Ishikawa (cell line): ENCODE results near the gene CBARP.
A peak's percentile ranks its signal among the peaks of the same experiment; 100 is the strongest.

Experiments used
- CEBPB ChIP-seq: IDR thresholded peaks from 2 replicates; pipeline ENCODE4 v1.6.1; 2012
- CREB1 ChIP-seq: IDR thresholded peaks from 2 replicates; pipeline ENCODE4 v1.6.1; 2012; ENCODE audit warnings: low read depth
- EGR1 ChIP-seq: IDR thresholded peaks from 2 replicates; pipeline ENCODE4 v1.6.1; 2012
- EP300 ChIP-seq: IDR thresholded peaks from 2 replicates; pipeline ENCODE4 v1.6.1; 2012; ENCODE audit warnings: borderline replicate concordance
- FOXM1 ChIP-seq: IDR thresholded peaks from 2 replicates; pipeline ENCODE4 v1.6.1; 2012; ENCODE audit warnings: low read depth, borderline replicate concordance
- MAX ChIP-seq: IDR thresholded peaks from 2 replicates; pipeline ENCODE4 v1.6.1; 2012
- NFIC ChIP-seq: IDR thresholded peaks from 2 replicates; pipeline ENCODE4 v1.6.1; 2012
- RAD21 ChIP-seq: IDR thresholded peaks from 2 replicates; pipeline ENCODE4 v1.6.1; 2012; ENCODE audit warnings: low read depth
- REST ChIP-seq: IDR thresholded peaks from 2 replicates; pipeline ENCODE4 v1.6.1; 2012; ENCODE audit warnings: low read depth, mild to moderate bottlenecking
- TAF1 ChIP-seq: IDR thresholded peaks from 2 replicates; pipeline ENCODE4 v1.6.1; 2012; ENCODE audit warnings: low read depth, mild to moderate bottlenecking
- TCF12 ChIP-seq: IDR thresholded peaks from 2 replicates; pipeline ENCODE4 v1.6.1; 2012; ENCODE audit warnings: low read depth
- TEAD4 ChIP-seq: IDR thresholded peaks from 2 replicates; pipeline ENCODE4 v1.6.1; 2012
- USF1 ChIP-seq: IDR thresholded peaks from 2 replicates; pipeline ENCODE4 v1.6.1; 2012
- YY1 ChIP-seq: IDR thresholded peaks from 2 replicates; pipeline ENCODE4 v1.6.1; 2012; ENCODE audit warnings: low read depth
- ZBTB7A ChIP-seq: IDR thresholded peaks from 2 replicates; pipeline ENCODE4 v1.6.1; 2012; ENCODE audit warnings: low read depth

Gene CBARP

GRCh38 chr19:1271528-1272422 is 34.0 kb upstream of the CBARP start:
- TF ChIP-seq CREB1 (no peak), CEBPB (no peak), EP300 (no peak)

- TF ChIP-seq EGR1: no peak
- no peak for TF ChIP-seq MAX
- no peak for TF ChIP-seq YY1
- TF ChIP-seq NFIC: no peak
- TF ChIP-seq REST: no peak
- no peak for TF ChIP-seq TEAD4
- TF ChIP-seq ZBTB7A: no peak
- no peak for TF ChIP-seq CREB1
- TF ChIP-seq TAF1: no peak
- no peak for TF ChIP-seq EP300
- TF ChIP-seq RAD21: no peak
- no peak for TF ChIP-seq TCF12
- TF ChIP-seq USF1: no peak
- no peak for TF ChIP-seq FOXM1
These were observed 33.2 kb upstream of the CBARP start for GRCh38 chr19:1270854-1271527.

- no peak for TF ChIP-seq FOXM1
- TF ChIP-seq MAX: no peak
- TF ChIP-seq RAD21: no peak
- 0 out of 2 replicates have a peak, but pooled peaks have one; percentile 19 for TF ChIP-seq ZBTB7A
- no peak for TF ChIP-seq EGR1
- TF ChIP-seq YY1: no peak
- TF ChIP-seq REST: no peak
- TF ChIP-seq TEAD4: no peak; the same call in 1 of the 2 replicates
- TF ChIP-seq CEBPB: no peak
- peak; percentile 15; the same call in 1 of the 2 replicates for TF ChIP-seq USF1
- no peak for TF ChIP-seq TAF1
- no peak for TF ChIP-seq CREB1
- peak; percentile 64; the same call in 1 of the 2 replicates for TF ChIP-seq TCF12
- TF ChIP-seq EP300: no peak
- 0 out of 2 replicates have a peak, but pooled peaks have one; percentile 4 for TF ChIP-seq NFIC
These were observed 32.5 kb upstream of the CBARP start for GRCh38 chr19:1270213-1270853.

GRCh38 chr19:1269478-1270212 is 31.8 kb upstream of the CBARP start:
- TF ChIP-seq EGR1: peak; percentile 71
- TF ChIP-seq EP300: 0 out of 2 replicates have a peak, but pooled peaks have one; percentile 9
- TF ChIP-seq CEBPB: no peak
- TF ChIP-seq MAX: peak; percentile 89
- no peak; the same call in 1 of the 2 replicates for TF ChIP-seq TCF12
- no peak; the same call in 1 of the 2 replicates for TF ChIP-seq REST
- no peak; the same call in 1 of the 2 replicates for TF ChIP-seq CREB1
- TF ChIP-seq YY1: peak; percentile 97
- TF ChIP-seq RAD21: peak; percentile 15; the same call in 1 of the 2 replicates
- peak; percentile 87 for TF ChIP-seq USF1
- peak; percentile 71 for TF ChIP-seq NFIC
- TF ChIP-seq TEAD4: peak; percentile 78
- TF ChIP-seq TAF1: peak; percentile 6; the same call in 1 of the 2 replicates
- no peak for TF ChIP-seq FOXM1
- TF ChIP-seq ZBTB7A: no peak
